GM08714 (cell line): ENCODE measurements around the gene IFITM1.
A peak's percentile ranks its signal among the peaks of the same experiment; 100 is the strongest.

ENCODE experiments used
- H3K4me3 ChIP-seq: fragments of 200-500 bp; sonication (Bioruptor generic); 2 replicates; pipeline ENCODE4 v1.5.1; 2014; ENCODE audit warnings: mild to moderate bottlenecking, low read length, inconsistent platforms
- ZNF274 ChIP-seq: IDR thresholded peaks from 2 replicates; pipeline ENCODE4 v1.6.1; 2012; ENCODE audit warnings: mild to moderate bottlenecking, low read depth, low read length

Gene IFITM1

GRCh38 chr11:279966-280705 is 33.7 kb upstream of the IFITM1 start:
- no peak overlapping the region; the same call in 1 of the 2 replicates for H3K4me3 ChIP-seq
- TF ChIP-seq ZNF274: no peak

- TF ChIP-seq ZNF274: no peak
- no peak overlapping the region; the same call in 1 of the 2 replicates for H3K4me3 ChIP-seq
Observed at GRCh38 chr11:280706-281485, 32.9 kb upstream of the IFITM1 start.

GRCh38 chr11:281486-282161 is 32.2 kb upstream of the IFITM1 start:
- no peak for TF ChIP-seq ZNF274
- no peak overlapping the region for H3K4me3 ChIP-seq

- no peak overlapping the region for H3K4me3 ChIP-seq
- no peak for TF ChIP-seq ZNF274
Observed at GRCh38 chr11:282171-282570, 31.7 kb upstream of the IFITM1 start.

- no peak for TF ChIP-seq ZNF274
- no peak overlapping the region for H3K4me3 ChIP-seq
Observed at GRCh38 chr11:282630-283360, 31.0 kb upstream of the IFITM1 start.

GRCh38 chr11:283405-284104 is 30.3 kb upstream of the IFITM1 start:
- TF ChIP-seq ZNF274: no peak
- no peak overlapping the region for H3K4me3 ChIP-seq

GRCh38 chr11:284105-285020 is 29.5 kb upstream of the IFITM1 start:
- no peak overlapping the region for H3K4me3 ChIP-seq
- no peak for TF ChIP-seq ZNF274

GRCh38 chr11:285021-285893 is 28.6 kb upstream of the IFITM1 start:
- no peak for TF ChIP-seq ZNF274
- H3K4me3 ChIP-seq: no peak overlapping the region

- TF ChIP-seq ZNF274: no peak
- no peak overlapping the region for H3K4me3 ChIP-seq
Observed at GRCh38 chr11:285894-286220, 28.0 kb upstream of the IFITM1 start.

GRCh38 chr11:286977-287820 is 26.6 kb upstream of the IFITM1 start:
- peak overlapping the region; percentile 65; the same call in 1 of the 2 replicates for H3K4me3 ChIP-seq
